ENCODE data around the gene GLB1L3.

- no peak for TF ChIP-seq POLR2A (IDR thresholded peaks at IDR 0.05)
- no peak for TF ChIP-seq CTCF (IDR thresholded peaks at IDR 0.05)
Observed at GRCh38 chr11:134292661-134293060, 16.5 kb downstream of the GLB1L3 start.

All from lower leg skin (tissue), 3 donors.